SKM-1 treated with dmso at 0.1 percent for 144 hours (cell line): ENCODE measurements around the gene GRAP.

Source experiments
- DNase-seq: peaks from one replicate; lab custom pipeline; 2025; ENCODE audit not compliant: unreplicated experiment; lab: John Stamatoyannopoulos, UW

Gene GRAP

GRCh38 chr17:19019041-19019941 lies 27.5 kb downstream of the GRAP start:
- DNase-seq = no peak

GRCh38 chr17:19018600-19018950 lies 28.2 kb downstream of the GRAP start:
- DNase-seq = no peak

GRCh38 chr17:19017804-19018599 lies 28.8 kb downstream of the GRAP start:
- DNase-seq = no peak

- DNase-seq = no peak
These were observed 29.4 kb downstream of the GRAP start for GRCh38 chr17:19017401-19017800.

GRCh38 chr17:19016881-19017280 lies 29.9 kb downstream of the GRAP start:
- DNase-seq = no peak

GRCh38 chr17:19016297-19016696 lies 30.5 kb downstream of the GRAP start:
- DNase-seq = no peak

- no peak for DNase-seq
These were observed 31.3 kb downstream of the GRAP start for GRCh38 chr17:19015428-19015827.

GRCh38 chr17:19014628-19015215 lies 32.0 kb downstream of the GRAP start:
- no peak for DNase-seq

- DNase-seq = no peak
These were observed 32.7 kb downstream of the GRAP start for GRCh38 chr17:19013806-19014627.

- no peak for DNase-seq
These were observed 33.5 kb downstream of the GRAP start for GRCh38 chr17:19013226-19013625.

GRCh38 chr17:19012171-19013080 lies 34.3 kb downstream of the GRAP start:
- no peak for DNase-seq

- DNase-seq = no peak
These were observed 35.2 kb downstream of the GRAP start for GRCh38 chr17:19011581-19011980.

- no peak for DNase-seq
These were observed 35.8 kb downstream of the GRAP start for GRCh38 chr17:19010729-19011505.

GRCh38 chr17:19009970-19010369 lies 36.8 kb downstream of the GRAP start:
- DNase-seq = no peak

GRCh38 chr17:19006698-19007097 lies 40.1 kb downstream of the GRAP start:
- no peak for DNase-seq

GRCh38 chr17:19005789-19006430 lies 40.8 kb downstream of the GRAP start:
- DNase-seq = no peak

GRCh38 chr17:19005137-19005773 lies 41.5 kb downstream of the GRAP start:
- DNase-seq = no peak
